ENCODE measurements around the gene ADGRL3.

GRCh38 chr4:61493470-61493869 lies 293.3 kb downstream of the ADGRL3 start:
- TF ChIP-seq, protein P1, sequence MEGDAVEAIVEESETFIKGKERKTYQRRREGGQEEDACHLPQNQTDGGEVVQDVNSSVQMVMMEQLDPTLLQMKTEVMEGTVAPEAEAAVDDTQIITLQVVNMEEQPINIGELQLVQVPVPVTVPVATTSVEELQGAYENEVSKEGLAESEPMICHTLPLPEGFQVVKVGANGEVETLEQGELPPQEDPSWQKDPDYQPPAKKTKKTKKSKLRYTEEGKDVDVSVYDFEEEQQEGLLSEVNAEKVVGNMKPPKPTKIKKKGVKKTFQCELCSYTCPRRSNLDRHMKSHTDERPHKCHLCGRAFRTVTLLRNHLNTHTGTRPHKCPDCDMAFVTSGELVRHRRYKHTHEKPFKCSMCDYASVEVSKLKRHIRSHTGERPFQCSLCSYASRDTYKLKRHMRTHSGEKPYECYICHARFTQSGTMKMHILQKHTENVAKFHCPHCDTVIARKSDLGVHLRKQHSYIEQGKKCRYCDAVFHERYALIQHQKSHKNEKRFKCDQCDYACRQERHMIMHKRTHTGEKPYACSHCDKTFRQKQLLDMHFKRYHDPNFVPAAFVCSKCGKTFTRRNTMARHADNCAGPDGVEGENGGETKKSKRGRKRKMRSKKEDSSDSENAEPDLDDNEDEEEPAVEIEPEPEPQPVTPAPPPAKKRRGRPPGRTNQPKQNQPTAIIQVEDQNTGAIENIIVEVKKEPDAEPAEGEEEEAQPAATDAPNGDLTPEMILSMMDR (conservative IDR thresholded peaks at IDR 0.05; ENCODE audit: low read length): no peak
- no peak for TF ChIP-seq EZH2phosphoT487 (IDR thresholded peaks at IDR 0.05; ENCODE audit: borderline replicate concordance, low read depth, low read length)

All from OCI-LY7 (cell line).